HepG2 (cell line): ENCODE measurements around the gene GABRG3.

Experiments used
- ARNT ChIP-seq: fragments of 450-650 bp; IDR thresholded peaks from 2 replicates; pipeline ENCODE4 v1.6.1; 2017
- CBX1 ChIP-seq: IDR thresholded peaks from one replicate; pipeline ENCODE4 v1.6.1; 2016; ENCODE audit warnings: antibody characterized with exemption, low read depth
- CTCF ChIP-seq: sonication (generic); formaldehyde crosslinking; IDR thresholded peaks from 2 replicates; pipeline ENCODE4 v1.5.0; 2020; ENCODE audit warnings: mild to moderate bottlenecking, missing genetic modification reagents, moderate library complexity
- EP300 ChIP-seq, 3 experiments: sonication (generic) in 1 of 3; formaldehyde crosslinking in 1 of 3; IDR thresholded peaks; 2 replicates each; pipeline versions ENCODE4 v1.5.1 to v1.6.1; 2011 to 2020; ENCODE audit warnings: low read depth in 2 of 3, low read length in 2 of 3, borderline replicate concordance in 1 of 3, improper control_type of control experiment in 1 of 3, mild to moderate bottlenecking in 1 of 3, missing genetic modification reagents in 1 of 3, moderate library complexity in 1 of 3
- MAFK ChIP-seq, 2 experiments: IDR thresholded peaks in 1 of 2; conservative IDR thresholded peaks in 1 of 2; 2 replicates each; pipeline ENCODE4 v1.6.1; 2011; ENCODE audit warnings: improper control_type of control experiment in 2 of 2, low read length in 2 of 2
- PREB ChIP-seq: sonication (generic); formaldehyde crosslinking; IDR thresholded peaks from 2 replicates; pipeline ENCODE4 v1.4.0; 2020; ENCODE audit warnings: missing genetic modification reagents
- SIX1 ChIP-seq: sonication (generic); formaldehyde crosslinking; IDR thresholded peaks from 2 replicates; pipeline ENCODE4 v1.4.0; 2020; ENCODE audit warnings: missing genetic modification reagents, borderline replicate concordance
- SUZ12 ChIP-seq: fragments of 150-350 bp; IDR thresholded peaks from 2 replicates; pipeline ENCODE4 v1.6.1; 2014; ENCODE audit warnings: low read depth, low read length
- YY1 ChIP-seq: IDR thresholded peaks from 2 replicates; pipeline ENCODE4 v1.6.1; 2011; ENCODE audit warnings: low read length, low read depth, moderate library complexity, mild to moderate bottlenecking; ENCODE audit not compliant: insufficient read depth, insufficient replicate concordance
- ZBTB43 ChIP-seq: sonication (generic); formaldehyde crosslinking; conservative IDR thresholded peaks from 2 replicates; pipeline ENCODE4 v1.4.0; 2020; ENCODE audit warnings: missing genetic modification reagents
- ZNF10 ChIP-seq: sonication (generic); formaldehyde crosslinking; IDR thresholded peaks from 2 replicates; pipeline ENCODE4 v1.4.0; 2020; ENCODE audit warnings: mild to moderate bottlenecking, low read depth, missing genetic modification reagents, borderline replicate concordance
- ZNF12 ChIP-seq: sonication (generic); formaldehyde crosslinking; IDR thresholded peaks from 2 replicates; pipeline ENCODE4 v1.5.0; 2020; ENCODE audit warnings: missing genetic modification reagents
- ZNF235 ChIP-seq: sonication (generic); formaldehyde crosslinking; IDR thresholded peaks from 2 replicates; pipeline ENCODE4 v1.8.1; 2023; ENCODE audit warnings: mild to moderate bottlenecking, missing genetic modification reagents, borderline replicate concordance

- TF ChIP-seq YY1 (no peak), ARNT (no peak), PREB (no peak), ZNF10 (no peak), CTCF (CRISPR knock-in tag) (no peak), CBX1 (no peak), SIX1 (CRISPR knock-in tag) (no peak), ZBTB43 (CRISPR knock-in tag) (no peak), ZNF12 (CRISPR knock-in tag) (no peak), MAFK (conservative IDR thresholded peaks at IDR 0.05 in 1 of 2, IDR thresholded peaks at IDR 0.05 in 1 of 2; ENCODE audit: low read length in 2 of 2) (no peak), EP300 (IDR thresholded peaks at IDR 0.05; ENCODE audit: low read depth in 2 of 2, low read length in 2 of 2) (no peak), EP300 (CRISPR knock-in tag; IDR thresholded peaks at IDR 0.05; ENCODE audit: borderline replicate concordance) (no peak), ZNF235 (CRISPR knock-in tag) (no peak), SUZ12 (no peak)
Measured at GRCh38 chr15:27336676-27337075, 365.7 kb downstream of the GABRG3 start.
